ENCODE data around the gene XRN2.
A peak's percentile ranks its signal among the peaks of the same experiment; 100 is the strongest.

XRN2 gene

GRCh38 chr20:21424846-21425245 lies 121.7 kb downstream of the XRN2 start:
- H3K27me3 ChIP-seq (ENCODE audit: control insufficient read depth in 3 of 3, insufficient read depth in 3 of 3, low read depth in 1 of 3, low read length in 3 of 3): peaks cover 0 to 3% (median 0%) of the 10 kb centered on the region in 3 experiments
- H3K4me3 ChIP-seq (ENCODE audit: low read length in 2 of 2): no peak overlapping the region
- no peak overlapping the region for H2AFZ ChIP-seq (ENCODE audit: low read length)
- no peaks in the 10 kb centered on the region for H3K79me1 ChIP-seq (ENCODE audit: low read depth, low read length)
- no peak overlapping the region for H2BK15ac ChIP-seq (ENCODE audit: low read length)
- DNase-seq (ENCODE audit: low spot score): no peak
- H3K23ac ChIP-seq (ENCODE audit: low read depth, low read length, poor library complexity): no peak overlapping the region
- WGBS, 2 donors (ENCODE audit: extremely low coverage in 2 of 2, insufficient read length in 2 of 2, insufficient replicate concordance in 1 of 2): no CpG with 5 or more reads among the region's 4 CpGs
- H3K9me3 ChIP-seq (replicated peaks in 1 of 2; ENCODE audit: control insufficient read depth in 2 of 2, insufficient read depth in 1 of 2, low read depth in 1 of 2, low read length in 2 of 2): peaks cover 0 to 5% of the 10 kb centered on the region in 2 donors
- peak overlapping the region; percentile 30 for H2BK12ac ChIP-seq (ENCODE audit: low read length)
- H3K27ac ChIP-seq (replicated peaks; ENCODE audit: low read length): no peak overlapping the region
- H4K91ac ChIP-seq (ENCODE audit: low read depth, low read length, poor library complexity): no peak overlapping the region
- H2AK5ac ChIP-seq (ENCODE audit: low read depth, low read length): no peak overlapping the region
- H3K4me2 ChIP-seq (ENCODE audit: insufficient read depth, low read length, poor library complexity, severe bottlenecking): no peak overlapping the region
- H2BK120ac ChIP-seq (ENCODE audit: low read depth, low read length): no peak overlapping the region
- no peak overlapping the region for H4K8ac ChIP-seq (ENCODE audit: low read depth, low read length)
- no peak overlapping the region for H3K4ac ChIP-seq (ENCODE audit: low read length)
- no peak overlapping the region for H2BK5ac ChIP-seq (ENCODE audit: low read length)
- no peak overlapping the region for H3K9ac ChIP-seq (ENCODE audit: low read depth, low read length, poor library complexity)
- H3K36me3 ChIP-seq (replicated peaks in 1 of 2; ENCODE audit: control insufficient read depth in 2 of 2, insufficient read depth in 2 of 2, low read length in 2 of 2): no peaks in the 10 kb centered on the region
- H3K18ac ChIP-seq (ENCODE audit: low read length): no peak overlapping the region
- H3K4me1 ChIP-seq (ENCODE audit: control insufficient read depth in 2 of 2, insufficient read depth in 1 of 2, low read depth in 1 of 2, low read length in 2 of 2): peaks cover 0 to 1% of the 10 kb centered on the region in 2 donors
- no peak overlapping the region for H3K14ac ChIP-seq (ENCODE audit: low read length)

DNA sequence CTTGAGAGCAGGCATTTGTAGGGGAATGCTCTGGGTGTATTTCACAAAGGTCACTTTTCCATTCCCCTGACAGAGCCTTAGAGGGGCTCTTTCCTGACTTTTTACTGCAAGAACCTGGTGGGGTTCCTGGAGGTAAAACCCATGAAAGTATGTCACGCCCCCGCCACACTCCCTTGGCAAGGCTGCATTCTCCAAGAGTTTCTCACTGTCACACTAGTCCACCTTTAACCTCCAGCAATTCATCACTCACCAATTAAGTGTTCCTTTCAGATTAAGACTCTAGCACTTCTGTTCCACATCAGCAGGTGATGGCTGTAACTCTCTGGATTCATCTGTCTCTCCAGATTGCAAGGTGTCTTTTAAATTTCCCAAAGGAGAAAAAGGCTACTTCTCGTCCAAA lies 126.9 kb downstream of the XRN2 start:
- no peak overlapping the region for H2AFZ ChIP-seq (ENCODE audit: low read length)
- no peak overlapping the region for H3K23ac ChIP-seq (ENCODE audit: low read depth, low read length, poor library complexity)
- H3K27me3 ChIP-seq (ENCODE audit: control insufficient read depth in 3 of 3, insufficient read depth in 3 of 3, low read depth in 1 of 3, low read length in 3 of 3): peaks cover 0 to 8% (median 0%) of the 10 kb centered on the region in 3 experiments
- no peaks in the 10 kb centered on the region for H3K79me1 ChIP-seq (ENCODE audit: low read depth, low read length)
- H3K4me2 ChIP-seq (ENCODE audit: insufficient read depth, low read length, poor library complexity, severe bottlenecking): no peak overlapping the region
- no peak overlapping the region for H2BK5ac ChIP-seq (ENCODE audit: low read length)
- no peak overlapping the region for H3K4ac ChIP-seq (ENCODE audit: low read length)
- no peak overlapping the region for H2BK120ac ChIP-seq (ENCODE audit: low read depth, low read length)
- no peak overlapping the region for H3K27ac ChIP-seq (replicated peaks; ENCODE audit: low read length)
- peaks cover 0 to 7% of the 10 kb centered on the region in 2 donors for H3K4me1 ChIP-seq (ENCODE audit: control insufficient read depth in 2 of 2, insufficient read depth in 1 of 2, low read depth in 1 of 2, low read length in 2 of 2)
- WGBS, 2 donors (ENCODE audit: extremely low coverage in 2 of 2, insufficient read length in 2 of 2, insufficient replicate concordance in 1 of 2): no CpG with 5 or more reads among the region's 3 CpGs
- DNase-seq (ENCODE audit: low spot score): no peak
- H3K18ac ChIP-seq (ENCODE audit: low read length): no peak overlapping the region
- no peaks in the 10 kb centered on the region for H3K9me3 ChIP-seq (replicated peaks in 1 of 2; ENCODE audit: control insufficient read depth in 2 of 2, insufficient read depth in 1 of 2, low read depth in 1 of 2, low read length in 2 of 2)
- no peak overlapping the region for H3K4me3 ChIP-seq (ENCODE audit: low read length in 2 of 2)
- no peak overlapping the region for H2BK12ac ChIP-seq (ENCODE audit: low read length)
- H4K91ac ChIP-seq (ENCODE audit: low read depth, low read length, poor library complexity): no peak overlapping the region
- H3K36me3 ChIP-seq (replicated peaks in 1 of 2; ENCODE audit: control insufficient read depth in 2 of 2, insufficient read depth in 2 of 2, low read length in 2 of 2): no peaks in the 10 kb centered on the region
- no peak overlapping the region for H3K9ac ChIP-seq (ENCODE audit: low read depth, low read length, poor library complexity)
- no peak overlapping the region for H4K8ac ChIP-seq (ENCODE audit: low read depth, low read length)
- H3K14ac ChIP-seq (ENCODE audit: low read length): no peak overlapping the region
- H2AK5ac ChIP-seq (ENCODE audit: low read depth, low read length): no peak overlapping the region
- no peak overlapping the region for H2BK15ac ChIP-seq (ENCODE audit: low read length)

GRCh38 chr20:21432911-21433310 lies 129.8 kb downstream of the XRN2 start:
- Histone ChIP-seq H3K4me2 (ENCODE audit: insufficient read depth, low read length, poor library complexity, severe bottlenecking) (no peak overlapping the region), H3K14ac (ENCODE audit: low read length) (no peak overlapping the region), H2BK120ac (ENCODE audit: low read depth, low read length) (no peak overlapping the region), H3K27ac (replicated peaks; ENCODE audit: low read length) (no peak overlapping the region), H3K27me3 (ENCODE audit: control insufficient read depth in 3 of 3, insufficient read depth in 3 of 3, low read depth in 1 of 3, low read length in 3 of 3) (peaks cover 0 to 8% (median 0%) of the 10 kb centered on the region in 3 experiments), H4K91ac (ENCODE audit: low read depth, low read length, poor library complexity) (no peak overlapping the region), H3K9me3 (replicated peaks in 1 of 2; ENCODE audit: control insufficient read depth in 2 of 2, insufficient read depth in 1 of 2, low read depth in 1 of 2, low read length in 2 of 2) (no peaks in the 10 kb centered on the region), H2BK15ac (ENCODE audit: low read length) (no peak overlapping the region), H2BK12ac (ENCODE audit: low read length) (no peak overlapping the region), H3K4ac (ENCODE audit: low read length) (no peak overlapping the region), H3K18ac (ENCODE audit: low read length) (no peak overlapping the region), H4K8ac (ENCODE audit: low read depth, low read length) (no peak overlapping the region), H3K4me1 (ENCODE audit: control insufficient read depth in 2 of 2, insufficient read depth in 1 of 2, low read depth in 1 of 2, low read length in 2 of 2) (peaks cover 7 to 12% of the 10 kb centered on the region in 2 donors), H3K4me3 (ENCODE audit: low read length in 2 of 2) (no peak overlapping the region), H2AK5ac (ENCODE audit: low read depth, low read length) (no peak overlapping the region), H3K23ac (ENCODE audit: low read depth, low read length, poor library complexity) (no peak overlapping the region), H2BK5ac (ENCODE audit: low read length) (no peak overlapping the region), H2AFZ (ENCODE audit: low read length) (no peak overlapping the region), H3K36me3 (replicated peaks in 1 of 2; ENCODE audit: control insufficient read depth in 2 of 2, insufficient read depth in 2 of 2, low read length in 2 of 2) (no peaks in the 10 kb centered on the region), H3K79me1 (ENCODE audit: low read depth, low read length) (no peaks in the 10 kb centered on the region), H3K9ac (ENCODE audit: low read depth, low read length, poor library complexity) (no peak overlapping the region)
- DNase-seq (ENCODE audit: low spot score): no peak
- WGBS, 2 donors (ENCODE audit: extremely low coverage in 2 of 2, insufficient read length in 2 of 2, insufficient replicate concordance in 1 of 2): no CpG with 5 or more reads among the region's 4 CpGs

GRCh38 chr20:21433329-21433890 lies 130.3 kb downstream of the XRN2 start:
- Histone ChIP-seq H3K36me3 (replicated peaks in 1 of 2; ENCODE audit: control insufficient read depth in 2 of 2, insufficient read depth in 2 of 2, low read length in 2 of 2) (no peaks in the 10 kb centered on the region), H3K18ac (ENCODE audit: low read length) (no peak overlapping the region), H3K27me3 (ENCODE audit: control insufficient read depth in 3 of 3, insufficient read depth in 3 of 3, low read depth in 1 of 3, low read length in 3 of 3) (peaks cover 0 to 8% (median 0%) of the 10 kb centered on the region in 3 experiments), H3K14ac (ENCODE audit: low read length) (no peak overlapping the region), H2BK15ac (ENCODE audit: low read length) (no peak overlapping the region), H2AFZ (ENCODE audit: low read length) (no peak overlapping the region), H3K4me3 (ENCODE audit: low read length in 2 of 2) (no peak overlapping the region), H4K91ac (ENCODE audit: low read depth, low read length, poor library complexity) (no peak overlapping the region), H2AK5ac (ENCODE audit: low read depth, low read length) (no peak overlapping the region), H3K79me1 (ENCODE audit: low read depth, low read length) (no peaks in the 10 kb centered on the region), H2BK12ac (ENCODE audit: low read length) (no peak overlapping the region), H4K8ac (ENCODE audit: low read depth, low read length) (no peak overlapping the region), H3K27ac (replicated peaks; ENCODE audit: low read length) (no peak overlapping the region), H3K4me2 (ENCODE audit: insufficient read depth, low read length, poor library complexity, severe bottlenecking) (no peak overlapping the region), H3K9me3 (replicated peaks in 1 of 2; ENCODE audit: control insufficient read depth in 2 of 2, insufficient read depth in 1 of 2, low read depth in 1 of 2, low read length in 2 of 2) (no peaks in the 10 kb centered on the region), H3K9ac (ENCODE audit: low read depth, low read length, poor library complexity) (no peak overlapping the region), H2BK120ac (ENCODE audit: low read depth, low read length) (no peak overlapping the region), H3K23ac (ENCODE audit: low read depth, low read length, poor library complexity) (no peak overlapping the region), H2BK5ac (ENCODE audit: low read length) (no peak overlapping the region), H3K4ac (ENCODE audit: low read length) (no peak overlapping the region), H3K4me1 (ENCODE audit: control insufficient read depth in 2 of 2, insufficient read depth in 1 of 2, low read depth in 1 of 2, low read length in 2 of 2) (peaks cover 7 to 12% of the 10 kb centered on the region in 2 donors)
- DNase-seq (ENCODE audit: low spot score): no peak
- WGBS, 2 donors (ENCODE audit: extremely low coverage in 2 of 2, insufficient read length in 2 of 2, insufficient replicate concordance in 1 of 2): no CpG with 5 or more reads among the region's 2 CpGs
